Measurements from ENCODE around the gene KCNQ5.

The KCNQ5 gene

DNA sequence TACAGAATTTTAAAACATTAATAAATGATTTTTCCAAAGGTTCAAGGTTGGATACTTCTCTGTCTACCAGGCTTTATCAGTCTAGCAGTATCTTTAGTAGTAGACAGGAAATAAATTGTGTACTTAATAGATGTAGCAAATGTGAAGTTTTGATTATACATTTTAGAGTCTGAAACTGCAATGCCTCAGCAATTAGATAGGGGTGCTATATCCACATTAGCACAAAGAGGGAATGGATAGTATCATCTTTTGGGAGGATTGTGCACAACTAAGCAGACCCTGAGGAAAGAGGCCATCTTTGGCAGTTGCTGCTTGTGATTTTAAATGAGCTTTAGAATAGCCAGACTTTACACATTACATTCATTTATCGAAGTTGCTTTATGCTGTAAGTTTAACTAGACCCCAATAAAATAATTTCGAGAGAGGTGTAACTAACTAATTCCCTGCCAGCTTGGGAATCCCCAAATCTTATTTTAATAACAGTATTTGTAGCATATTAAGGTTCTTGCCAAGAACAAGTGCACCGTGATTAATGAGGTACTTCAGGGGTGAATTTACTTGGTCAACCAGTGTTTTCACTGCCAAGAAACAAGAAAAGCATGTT lies 2.8 kb downstream of the KCNQ5 start:
- no peaks in the 10 kb centered on the region for H3K27me3 Mint-ChIP-seq (ENCODE audit: low read depth)

DNA sequence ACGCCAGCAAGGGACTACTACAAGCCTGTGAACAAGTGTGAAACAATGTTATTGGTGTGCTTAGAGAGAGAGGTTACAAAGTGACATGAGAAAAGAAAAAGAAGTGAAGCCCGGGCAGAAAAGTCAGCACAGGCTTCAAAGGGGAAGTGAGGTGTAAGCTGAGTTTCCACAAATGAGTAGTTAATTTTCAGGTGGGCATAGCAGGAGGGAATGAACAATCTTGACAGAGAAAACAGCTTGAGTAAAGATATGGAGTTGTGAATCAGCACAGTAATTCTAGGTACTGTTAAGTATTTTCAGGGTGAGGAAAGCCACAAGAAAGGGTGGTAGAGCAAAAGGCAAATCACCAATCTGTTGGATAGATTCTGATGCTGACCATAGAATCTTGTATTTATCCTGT lies 4.3 kb downstream of the KCNQ5 start:
- Mint-ChIP-seq H3K27ac (no peak overlapping the region), H3K9me3 (no peaks in the 10 kb centered on the region), H3K36me3 (ENCODE audit: low read depth) (peaks cover 3% of the 10 kb centered on the region), H3K4me3 (no peak overlapping the region), H3K27me3 (ENCODE audit: low read depth) (no peaks in the 10 kb centered on the region), H3K4me1 (ENCODE audit: low read depth) (peaks cover 22% of the 10 kb centered on the region)

More for the DNA sequence above, 2.8 kb downstream of the KCNQ5 start:
- Mint-ChIP-seq H3K9me3 (no peaks in the 10 kb centered on the region), H3K4me1 (ENCODE audit: low read depth) (peaks cover 37% of the 10 kb centered on the region), H3K4me3 (no peak overlapping the region), H3K27ac (no peak overlapping the region), H3K36me3 (ENCODE audit: low read depth) (peaks cover 3% of the 10 kb centered on the region)

DNA sequence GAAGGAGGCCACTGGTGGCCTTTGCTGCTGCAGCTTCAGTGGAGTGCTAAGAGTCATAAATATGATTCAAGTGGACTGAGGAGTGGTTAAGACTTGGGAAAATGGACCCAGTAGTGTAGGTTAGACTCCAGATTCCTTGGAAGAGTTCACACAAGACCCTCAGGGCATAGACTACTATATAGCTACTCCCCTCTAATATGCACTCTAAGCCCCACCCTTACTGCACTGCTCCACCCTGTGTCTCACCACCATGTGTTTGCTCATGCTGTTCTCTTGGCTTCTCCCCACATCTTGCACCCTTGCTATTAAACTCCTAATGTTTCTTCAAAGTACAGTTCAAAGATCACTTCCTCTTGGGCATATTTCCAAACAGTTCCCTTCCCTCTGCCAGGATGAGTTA lies 5.7 kb downstream of the KCNQ5 start:
- no peak overlapping the region for H3K4me3 Mint-ChIP-seq
- peaks cover 21% of the 10 kb centered on the region for H3K4me1 Mint-ChIP-seq (ENCODE audit: low read depth)
- peaks cover 3% of the 10 kb centered on the region for H3K36me3 Mint-ChIP-seq (ENCODE audit: low read depth)
- no peaks in the 10 kb centered on the region for H3K27me3 Mint-ChIP-seq (ENCODE audit: low read depth)
- H3K27ac Mint-ChIP-seq, result no peak overlapping the region
- H3K9me3 Mint-ChIP-seq, result no peaks in the 10 kb centered on the region

DNA sequence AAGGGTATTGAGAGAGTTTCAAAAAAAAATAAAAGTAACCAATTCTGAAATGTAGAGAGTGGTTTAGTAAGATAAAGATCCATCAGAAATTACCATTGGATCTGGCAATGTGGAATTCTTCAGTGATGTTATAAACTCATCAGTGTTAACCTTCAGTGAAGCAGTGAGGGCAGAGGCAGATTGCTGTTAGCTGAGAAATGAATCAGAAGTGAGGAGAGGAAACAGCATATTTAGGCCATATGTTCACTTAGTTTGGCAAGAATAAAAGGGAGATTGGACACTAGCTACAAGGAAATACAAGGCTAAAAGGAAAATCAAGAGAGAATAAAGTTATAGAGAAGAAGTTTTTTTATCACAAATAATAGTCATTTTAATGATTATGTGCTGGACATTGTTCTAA lies 9.6 kb downstream of the KCNQ5 start:
- H3K27me3 Mint-ChIP-seq (ENCODE audit: low read depth), result no peaks in the 10 kb centered on the region
- no peak overlapping the region for H3K4me3 Mint-ChIP-seq
- no peaks in the 10 kb centered on the region for H3K9me3 Mint-ChIP-seq
- H3K27ac Mint-ChIP-seq, result no peak overlapping the region
- H3K4me1 Mint-ChIP-seq (ENCODE audit: low read depth), result peaks cover 2% of the 10 kb centered on the region
- no peaks in the 10 kb centered on the region for H3K36me3 Mint-ChIP-seq (ENCODE audit: low read depth)

DNA sequence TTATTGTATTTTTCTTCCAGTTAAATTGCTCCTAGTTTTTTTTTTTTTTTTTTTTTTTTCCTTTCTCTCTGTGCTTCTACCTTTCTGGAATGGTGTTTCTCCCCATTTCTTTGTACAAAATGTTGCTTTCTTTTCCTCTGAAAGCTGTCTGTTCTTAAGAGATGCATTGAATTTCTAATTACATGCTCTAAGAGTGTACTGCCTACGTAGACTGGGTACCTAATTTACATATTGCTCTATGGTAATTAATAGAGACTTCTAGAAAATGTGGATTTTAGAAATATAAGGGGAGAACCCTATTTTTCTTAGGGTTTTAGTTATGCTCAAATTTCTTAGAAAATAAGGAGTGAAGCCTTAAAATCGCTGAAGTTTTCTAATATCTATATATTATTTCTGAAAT lies 13.8 kb downstream of the KCNQ5 start:
- H3K4me3 Mint-ChIP-seq, result no peak overlapping the region
- H3K27me3 Mint-ChIP-seq (ENCODE audit: low read depth), result no peaks in the 10 kb centered on the region
- H3K27ac Mint-ChIP-seq, result no peak overlapping the region
- no peaks in the 10 kb centered on the region for H3K9me3 Mint-ChIP-seq
- no peaks in the 10 kb centered on the region for H3K4me1 Mint-ChIP-seq (ENCODE audit: low read depth)
- no peaks in the 10 kb centered on the region for H3K36me3 Mint-ChIP-seq (ENCODE audit: low read depth)

DNA sequence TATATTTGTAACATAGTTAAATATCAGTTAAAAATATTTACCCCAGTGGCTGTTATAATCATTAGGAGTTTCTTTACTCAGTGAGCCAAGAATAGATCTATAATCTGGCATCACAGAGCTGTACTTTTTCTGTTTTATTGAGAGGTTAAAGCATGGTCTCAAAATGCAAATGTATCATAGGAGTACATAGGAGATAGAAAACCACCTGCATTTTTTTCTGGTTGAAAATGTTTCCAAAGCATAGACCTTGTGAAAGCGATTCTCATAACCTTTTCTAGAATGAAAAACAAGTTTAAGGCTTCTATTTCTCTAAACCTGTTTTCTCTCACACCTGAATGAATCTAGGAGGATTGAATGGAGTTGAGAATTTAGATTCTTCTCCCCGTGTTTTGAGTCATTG lies 14.4 kb downstream of the KCNQ5 start:
- no peak overlapping the region for H3K27ac Mint-ChIP-seq
- no peak overlapping the region for H3K4me3 Mint-ChIP-seq

DNA sequence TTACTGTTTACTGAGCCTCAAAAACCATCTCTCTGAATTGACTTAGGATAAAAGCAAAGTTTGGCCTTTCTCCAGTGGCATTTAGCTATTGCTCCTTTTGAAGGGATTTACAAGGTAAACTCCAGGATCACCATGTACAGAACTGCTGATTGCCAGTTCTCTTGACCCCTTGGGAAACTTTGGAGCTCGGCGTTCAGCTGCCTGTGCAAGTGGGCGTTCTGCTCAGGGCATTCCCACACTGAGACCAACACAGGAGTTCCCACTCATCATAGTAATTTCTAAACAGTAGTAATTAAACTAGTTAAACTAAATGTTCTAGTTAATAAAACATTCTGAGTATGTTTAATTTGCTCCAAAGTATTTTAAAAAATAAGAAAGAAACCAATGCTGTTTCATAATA lies 14.9 kb downstream of the KCNQ5 start:
- no peaks in the 10 kb centered on the region for H3K4me1 Mint-ChIP-seq (ENCODE audit: low read depth)
- H3K9me3 Mint-ChIP-seq, result no peaks in the 10 kb centered on the region
- no peak overlapping the region for H3K4me3 Mint-ChIP-seq
- no peaks in the 10 kb centered on the region for H3K27me3 Mint-ChIP-seq (ENCODE audit: low read depth)
- no peak overlapping the region for H3K27ac Mint-ChIP-seq
- H3K36me3 Mint-ChIP-seq (ENCODE audit: low read depth), result no peaks in the 10 kb centered on the region

More for the DNA sequence above, 14.4 kb downstream of the KCNQ5 start:
- Mint-ChIP-seq H3K4me1 (ENCODE audit: low read depth) (no peaks in the 10 kb centered on the region), H3K27me3 (ENCODE audit: low read depth) (no peaks in the 10 kb centered on the region), H3K36me3 (ENCODE audit: low read depth) (no peaks in the 10 kb centered on the region), H3K9me3 (no peaks in the 10 kb centered on the region)

DNA sequence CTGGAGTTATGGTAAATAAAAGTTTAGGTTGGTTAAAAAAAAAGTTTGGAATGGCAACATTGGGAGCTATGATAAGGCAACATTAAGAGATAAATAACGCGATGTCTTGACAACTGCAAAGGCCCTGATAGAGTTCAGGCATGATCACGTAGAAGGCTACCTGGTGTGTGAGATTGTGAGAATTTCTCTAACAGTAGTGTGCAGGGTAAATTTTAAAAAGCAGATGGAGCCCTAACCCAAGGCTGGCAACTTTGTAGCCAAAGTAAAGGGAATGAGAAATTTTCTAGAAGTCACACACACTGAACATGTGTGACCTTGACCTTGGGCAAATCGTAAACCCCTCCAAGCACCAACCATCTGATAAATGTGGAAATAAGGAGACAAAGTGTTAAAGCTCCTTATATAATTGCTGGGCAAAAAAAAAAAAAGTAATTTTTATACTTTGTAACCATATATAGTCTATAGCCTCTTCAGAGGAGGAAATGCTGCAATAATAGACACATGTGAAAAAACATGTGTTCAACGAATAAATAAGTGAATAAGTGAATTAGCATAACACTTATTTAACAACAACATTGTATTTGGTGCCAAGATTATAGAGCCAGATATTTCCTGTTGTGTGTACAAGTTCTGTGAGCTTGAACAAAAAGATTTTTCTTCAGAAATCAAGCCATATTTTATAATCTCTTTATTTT lies 18.2 kb downstream of the KCNQ5 start:
- Mint-ChIP-seq H3K9me3 (no peaks in the 10 kb centered on the region), H3K4me3 (no peak overlapping the region), H3K36me3 (ENCODE audit: low read depth) (no peaks in the 10 kb centered on the region), H3K27me3 (ENCODE audit: low read depth) (no peaks in the 10 kb centered on the region), H3K27ac (no peak overlapping the region), H3K4me1 (ENCODE audit: low read depth) (no peaks in the 10 kb centered on the region)

DNA sequence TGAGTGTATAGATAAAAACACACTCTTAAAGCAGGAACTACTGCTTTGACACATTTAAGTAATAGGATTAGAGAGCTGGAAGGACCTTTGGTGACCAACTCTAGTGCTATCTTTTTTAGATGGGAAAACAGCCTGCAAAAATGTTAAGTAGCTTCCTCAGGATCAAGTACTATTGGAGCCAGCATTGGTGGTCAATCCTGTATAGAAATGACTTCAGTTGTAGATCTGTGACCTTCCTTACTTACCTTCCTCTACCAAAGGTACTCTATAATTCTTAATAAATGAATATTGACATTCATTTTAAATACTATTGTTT lies 18.7 kb downstream of the KCNQ5 start:
- H3K27me3 Mint-ChIP-seq (ENCODE audit: low read depth), result no peaks in the 10 kb centered on the region
- no peak overlapping the region for H3K4me3 Mint-ChIP-seq
- H3K27ac Mint-ChIP-seq, result no peak overlapping the region
- no peaks in the 10 kb centered on the region for H3K36me3 Mint-ChIP-seq (ENCODE audit: low read depth)
- H3K9me3 Mint-ChIP-seq, result no peaks in the 10 kb centered on the region
- no peaks in the 10 kb centered on the region for H3K4me1 Mint-ChIP-seq (ENCODE audit: low read depth)

DNA sequence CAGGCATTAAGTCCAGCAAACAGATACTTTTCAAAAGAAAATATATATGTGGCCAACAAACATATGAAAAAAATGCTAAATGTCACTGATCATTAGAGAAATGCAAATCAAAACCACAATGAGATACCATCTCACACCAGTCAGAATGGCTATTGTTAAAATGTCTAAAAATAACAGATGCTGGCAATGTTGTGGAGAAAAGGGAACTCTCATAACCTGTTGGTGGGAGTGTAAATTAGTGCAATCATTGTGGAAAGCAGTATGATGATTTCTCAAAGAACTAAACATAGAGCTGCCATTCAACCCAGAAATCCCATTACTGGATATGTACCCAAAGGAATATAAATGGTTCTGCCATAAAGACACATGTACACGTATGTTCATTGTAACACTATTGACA lies 20.6 kb downstream of the KCNQ5 start:
- Mint-ChIP-seq H3K4me3 (no peak overlapping the region), H3K27ac (no peak overlapping the region), H3K36me3 (ENCODE audit: low read depth) (peaks cover 3% of the 10 kb centered on the region), H3K9me3 (no peaks in the 10 kb centered on the region), H3K4me1 (ENCODE audit: low read depth) (no peaks in the 10 kb centered on the region), H3K27me3 (ENCODE audit: low read depth) (no peaks in the 10 kb centered on the region)

DNA sequence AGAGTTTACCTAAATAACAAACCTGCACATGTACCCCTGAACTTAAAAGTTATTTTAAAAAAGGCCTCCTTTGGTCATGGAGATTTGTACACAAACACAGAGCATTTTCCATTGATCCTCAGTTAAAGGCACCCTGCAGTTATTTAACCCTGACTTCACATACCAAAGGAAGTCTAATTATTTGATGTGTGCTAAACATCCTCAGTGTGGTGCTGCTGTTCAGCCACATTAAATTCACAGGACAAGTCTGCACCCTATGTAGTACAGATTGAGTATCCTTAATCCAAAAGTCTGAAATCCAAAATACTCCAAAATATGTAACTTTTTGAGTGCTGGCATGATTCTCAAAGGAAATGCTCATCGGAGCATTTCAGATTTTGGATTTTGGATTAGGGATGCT lies 21.4 kb downstream of the KCNQ5 start:
- H3K36me3 Mint-ChIP-seq (ENCODE audit: low read depth), result peaks cover 3% of the 10 kb centered on the region
- no peak overlapping the region for H3K4me3 Mint-ChIP-seq
- no peaks in the 10 kb centered on the region for H3K9me3 Mint-ChIP-seq
- H3K27ac Mint-ChIP-seq, result no peak overlapping the region
- H3K4me1 Mint-ChIP-seq (ENCODE audit: low read depth), result no peaks in the 10 kb centered on the region
- no peaks in the 10 kb centered on the region for H3K27me3 Mint-ChIP-seq (ENCODE audit: low read depth)

DNA sequence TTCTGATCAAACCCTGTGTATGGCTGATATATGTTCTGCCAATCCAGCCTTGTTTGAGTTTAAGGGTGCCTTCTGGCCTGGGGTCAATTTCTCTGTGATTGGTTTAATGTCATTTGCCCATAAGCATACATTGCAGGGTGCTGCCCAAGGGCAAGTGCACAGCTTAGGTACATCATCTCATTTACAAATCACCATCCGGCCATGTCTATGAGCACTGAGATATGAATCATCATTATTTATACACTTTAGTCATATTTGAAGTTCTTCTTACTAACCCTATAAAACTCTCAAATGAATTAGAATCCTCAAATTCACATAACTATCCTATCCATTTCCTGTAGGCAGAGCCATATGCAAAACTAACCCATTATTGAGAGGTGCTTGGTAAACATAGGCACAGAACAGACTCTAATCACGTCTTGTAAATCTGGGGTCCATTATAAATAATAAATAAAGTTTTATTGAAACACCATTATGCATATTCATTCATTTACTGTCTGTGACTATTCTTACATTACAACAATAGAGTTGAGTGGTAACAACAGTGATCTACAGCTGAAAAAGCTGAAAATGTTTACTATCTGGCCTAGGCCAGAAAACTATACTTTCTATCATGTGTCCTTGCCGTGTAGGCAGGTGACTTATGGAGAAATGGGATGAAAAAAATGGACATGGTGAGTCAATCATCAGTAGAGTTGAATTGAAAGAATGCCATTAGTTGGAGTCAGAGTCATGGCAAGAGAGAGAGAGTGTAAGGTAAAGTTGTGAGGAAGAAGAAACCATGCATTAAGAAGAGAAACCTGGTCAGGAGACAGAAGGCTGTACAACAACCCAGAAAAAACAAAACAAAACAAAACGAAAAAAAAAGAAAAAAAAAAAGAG lies 25.0 kb downstream of the KCNQ5 start:
- Mint-ChIP-seq H3K27ac (no peak overlapping the region), H3K27me3 (ENCODE audit: low read depth) (no peaks in the 10 kb centered on the region), H3K9me3 (no peaks in the 10 kb centered on the region), H3K4me3 (no peak overlapping the region), H3K36me3 (ENCODE audit: low read depth) (peaks cover 3% of the 10 kb centered on the region), H3K4me1 (ENCODE audit: low read depth) (peaks cover 15% of the 10 kb centered on the region)

DNA sequence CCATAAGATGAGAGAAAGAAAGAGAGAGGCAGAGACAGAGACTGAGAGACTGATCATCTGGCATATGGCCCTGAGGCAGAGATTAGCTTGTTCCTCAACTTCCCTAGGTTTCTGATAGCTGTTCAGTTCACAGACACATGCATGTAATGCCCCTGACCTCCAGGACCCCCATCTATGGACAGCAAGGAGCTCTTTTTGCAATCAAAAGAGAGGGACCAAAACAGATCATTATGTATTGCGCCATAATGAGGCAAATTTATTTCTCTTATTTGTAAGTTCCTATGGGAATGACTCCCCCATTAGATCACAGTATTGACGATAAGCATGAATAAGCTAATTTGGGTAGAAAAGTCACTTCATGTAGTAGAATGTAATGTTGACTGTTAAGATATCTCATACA lies 25.6 kb downstream of the KCNQ5 start:
- H3K27ac Mint-ChIP-seq, result no peak overlapping the region

DNA sequence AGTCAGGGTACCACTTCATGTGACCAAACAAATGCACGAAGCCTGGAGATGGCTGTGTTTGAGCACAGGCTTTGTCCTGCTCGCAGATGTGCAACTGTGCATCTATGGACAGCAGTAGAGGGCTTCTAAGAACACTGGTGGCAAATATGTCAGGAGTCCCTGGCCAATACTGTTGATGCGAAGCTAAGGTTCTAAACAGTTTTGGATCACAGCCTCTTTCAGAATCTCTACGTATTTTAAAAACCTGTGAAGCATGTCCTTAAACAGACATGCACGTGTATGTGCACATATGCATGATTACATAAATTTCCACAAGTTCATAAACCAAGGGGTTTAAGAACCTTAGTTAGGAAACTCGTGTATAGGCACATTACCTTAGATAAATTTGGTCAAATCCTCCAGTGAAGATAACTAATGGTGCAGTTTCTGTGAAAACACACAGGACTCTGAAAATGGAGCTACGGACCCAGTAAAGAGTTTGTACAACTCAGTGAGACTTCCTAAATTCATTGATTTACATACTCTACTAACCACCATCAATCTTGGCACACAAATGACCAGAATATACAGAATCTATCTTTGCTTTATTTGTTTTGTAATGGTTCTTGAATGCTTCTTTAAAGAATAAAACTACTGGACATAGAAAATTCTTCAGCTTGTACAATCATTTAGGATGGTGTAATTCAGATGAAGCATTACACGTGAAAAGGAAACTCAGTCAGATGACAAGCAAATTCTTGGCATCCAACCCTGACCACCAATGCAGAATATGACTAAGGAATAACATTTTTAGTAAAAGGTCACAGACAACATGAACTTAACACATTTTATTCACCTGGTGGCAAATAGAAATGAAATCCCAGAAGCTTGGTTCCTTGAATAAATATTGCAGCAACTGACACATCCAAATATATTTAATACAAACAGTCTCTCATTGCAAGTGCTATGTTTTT lies 27.4 kb downstream of the KCNQ5 start:
- peaks cover 18% of the 10 kb centered on the region for H3K4me1 Mint-ChIP-seq (ENCODE audit: low read depth)
- H3K4me3 Mint-ChIP-seq, result no peak overlapping the region
- no peak overlapping the region for H3K27ac Mint-ChIP-seq
- no peaks in the 10 kb centered on the region for H3K27me3 Mint-ChIP-seq (ENCODE audit: low read depth)
- H3K36me3 Mint-ChIP-seq (ENCODE audit: low read depth), result peaks cover 3% of the 10 kb centered on the region
- no peaks in the 10 kb centered on the region for H3K9me3 Mint-ChIP-seq

More for the DNA sequence above, 25.6 kb downstream of the KCNQ5 start:
- no peaks in the 10 kb centered on the region for H3K27me3 Mint-ChIP-seq (ENCODE audit: low read depth)
- no peak overlapping the region for H3K4me3 Mint-ChIP-seq
- peaks cover 3% of the 10 kb centered on the region for H3K36me3 Mint-ChIP-seq (ENCODE audit: low read depth)
- no peaks in the 10 kb centered on the region for H3K9me3 Mint-ChIP-seq
- peaks cover 15% of the 10 kb centered on the region for H3K4me1 Mint-ChIP-seq (ENCODE audit: low read depth)
